NCI-H1930 (cell line): ENCODE measurements around the gene SORBS1.

Experiments
- DNase-seq, 2 experiments: peaks; one replicate each; lab custom pipeline; 2025; lab: John Stamatoyannopoulos, UW

The SORBS1 gene

DNA sequence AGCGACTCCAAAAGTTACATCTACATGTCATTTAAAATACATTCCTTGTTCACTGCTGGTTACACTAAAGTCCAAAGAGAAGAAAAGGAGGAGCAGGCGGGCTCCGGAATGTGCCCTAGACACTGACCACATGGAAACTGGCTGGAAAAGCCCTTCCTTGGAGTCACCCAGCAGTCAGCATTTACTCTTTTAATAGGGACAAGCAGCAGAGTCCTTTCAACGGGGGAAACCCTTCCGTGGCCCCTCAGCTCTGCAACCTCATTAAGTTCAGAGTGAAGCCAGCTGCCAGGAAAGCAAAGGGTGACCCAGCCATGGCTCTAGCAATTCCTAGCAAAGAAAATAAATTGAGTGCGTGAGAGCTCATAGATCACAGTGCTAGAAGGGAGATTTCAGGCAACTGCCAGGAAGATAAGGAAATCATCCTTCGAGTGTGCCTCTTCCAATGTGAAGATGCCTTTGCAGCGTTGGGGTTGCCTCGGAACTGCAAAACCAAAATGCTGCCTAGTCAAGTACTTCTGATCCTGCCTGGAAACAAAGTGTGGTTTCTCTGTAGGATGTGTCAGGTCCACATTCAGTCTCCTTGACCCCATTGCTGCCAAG, 101.6 kb downstream of the SORBS1 start:
- no peak for DNase-seq

DNA sequence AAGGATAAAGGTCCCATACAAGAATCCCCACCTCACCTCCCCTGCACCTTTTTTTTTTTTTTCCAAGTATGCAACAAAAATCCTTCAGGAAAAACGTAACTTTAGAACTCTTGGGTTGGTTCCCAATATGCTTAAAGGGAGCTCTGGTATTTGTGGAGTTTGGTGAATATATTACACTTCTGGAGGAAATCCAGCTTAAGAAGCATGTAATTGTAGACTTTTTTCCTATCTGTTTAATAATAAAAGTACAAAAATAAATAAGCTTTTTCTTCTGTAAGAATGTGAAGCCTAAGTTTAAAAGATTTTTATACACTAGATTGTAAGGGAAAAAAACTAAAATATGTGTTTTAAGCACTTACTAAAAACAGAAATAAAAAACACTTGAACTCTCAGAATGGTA, 102.3 kb downstream of the SORBS1 start:
- no peak for DNase-seq

DNA sequence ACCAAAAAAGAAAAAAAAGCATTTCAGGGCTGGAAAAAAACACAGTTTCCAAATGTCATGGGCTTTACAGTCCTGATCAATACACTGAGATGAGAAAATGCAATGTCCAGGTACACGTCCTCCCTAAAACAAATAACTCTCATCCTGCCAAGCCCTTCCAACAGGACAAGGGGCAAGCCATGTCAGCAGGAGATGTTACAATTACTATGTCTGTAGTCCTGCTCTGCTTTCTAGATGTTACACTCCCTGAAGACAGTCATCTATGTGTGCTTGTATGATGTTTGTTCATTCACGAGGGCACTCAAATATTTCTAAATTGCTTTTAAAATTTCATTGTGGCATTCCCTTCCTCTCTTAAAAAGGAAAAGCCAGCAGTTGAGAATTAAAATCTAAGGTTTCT, 103.2 kb downstream of the SORBS1 start:
- no peak for DNase-seq

DNA sequence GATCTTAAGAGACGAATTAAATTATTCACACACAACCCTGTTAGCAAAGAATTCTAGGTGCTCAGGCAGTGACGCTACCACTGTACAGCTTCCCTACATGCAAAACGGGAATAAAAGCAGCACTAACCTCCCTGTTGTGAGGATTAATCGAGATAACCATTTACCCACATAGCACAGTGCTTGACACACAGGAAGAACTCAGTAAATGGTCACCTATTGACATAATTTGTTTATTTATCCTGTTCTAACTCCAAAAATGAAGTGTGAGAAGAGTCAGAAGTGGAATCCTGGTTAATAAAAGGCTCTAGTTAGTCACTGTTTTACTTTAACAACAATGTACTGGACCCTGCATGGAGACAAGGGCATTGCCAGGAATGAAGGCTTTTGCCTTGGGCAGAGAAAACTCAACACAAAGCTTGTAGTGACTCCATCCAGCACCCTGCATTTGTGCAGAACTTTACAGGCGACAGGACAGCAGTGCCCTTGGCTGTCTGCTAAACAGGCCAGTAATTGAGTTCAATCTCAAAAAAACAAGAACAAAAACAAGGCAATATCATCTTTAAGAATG, 103.8 kb downstream of the SORBS1 start:
- no peak for DNase-seq

DNA sequence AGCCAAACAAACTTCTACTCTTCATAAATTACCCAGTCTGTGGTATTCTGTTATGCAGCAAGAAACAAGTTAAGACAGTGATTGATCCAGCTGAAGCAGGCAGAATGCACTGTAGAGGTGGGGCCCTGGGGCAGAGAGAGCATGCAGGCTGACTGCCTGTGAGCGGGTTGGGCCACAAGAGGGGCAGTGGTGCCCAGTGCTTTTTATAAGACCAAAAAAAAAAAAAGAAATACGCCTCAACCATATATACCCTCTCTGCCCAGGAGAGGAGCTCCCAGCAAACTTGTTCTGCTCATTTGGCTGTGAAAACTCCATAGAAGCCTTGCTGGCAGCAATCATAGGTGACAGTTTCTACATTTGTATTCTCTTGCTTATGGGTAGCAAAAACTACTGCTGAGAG, 104.7 kb downstream of the SORBS1 start:
- DNase-seq, result no peak

DNA sequence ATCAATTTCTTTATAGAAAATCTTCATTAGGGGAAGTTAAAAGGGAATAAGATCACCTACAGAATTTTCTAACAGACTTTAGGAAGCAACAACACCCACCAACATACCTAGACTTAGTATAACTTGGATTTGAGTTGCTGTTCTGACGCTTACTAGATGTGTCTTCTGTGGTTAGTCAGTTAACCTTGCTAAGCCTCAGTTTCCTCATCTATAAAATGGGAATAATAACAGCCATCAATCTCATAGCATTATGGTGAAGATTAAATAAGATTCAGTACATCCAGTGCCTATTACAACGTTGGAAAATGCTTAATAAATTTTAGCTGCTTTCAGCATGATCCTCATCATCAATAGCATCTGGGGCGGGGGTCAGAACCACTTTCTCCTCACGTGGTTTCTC, 106.2 kb downstream of the SORBS1 start:
- DNase-seq, result no peak

DNA sequence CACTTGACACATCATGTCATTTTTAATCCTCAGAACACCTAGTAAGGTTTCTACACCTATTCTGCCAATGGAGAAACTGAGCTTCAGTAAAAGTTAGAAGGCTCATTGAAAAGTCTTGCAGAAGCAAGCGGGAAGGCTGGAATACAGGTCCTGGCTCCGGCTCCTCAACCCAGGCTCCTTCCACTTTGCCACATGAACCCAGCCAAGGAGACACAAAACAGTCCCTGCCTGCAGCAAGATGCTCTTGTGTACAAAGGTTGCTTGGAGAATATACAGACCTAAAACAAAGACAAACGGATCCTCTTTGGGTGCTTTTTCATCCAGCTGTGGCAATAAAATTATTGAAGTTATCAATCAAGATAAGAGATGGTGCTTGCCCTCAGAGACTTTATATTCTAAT, 106.8 kb downstream of the SORBS1 start:
- no peak for DNase-seq

DNA sequence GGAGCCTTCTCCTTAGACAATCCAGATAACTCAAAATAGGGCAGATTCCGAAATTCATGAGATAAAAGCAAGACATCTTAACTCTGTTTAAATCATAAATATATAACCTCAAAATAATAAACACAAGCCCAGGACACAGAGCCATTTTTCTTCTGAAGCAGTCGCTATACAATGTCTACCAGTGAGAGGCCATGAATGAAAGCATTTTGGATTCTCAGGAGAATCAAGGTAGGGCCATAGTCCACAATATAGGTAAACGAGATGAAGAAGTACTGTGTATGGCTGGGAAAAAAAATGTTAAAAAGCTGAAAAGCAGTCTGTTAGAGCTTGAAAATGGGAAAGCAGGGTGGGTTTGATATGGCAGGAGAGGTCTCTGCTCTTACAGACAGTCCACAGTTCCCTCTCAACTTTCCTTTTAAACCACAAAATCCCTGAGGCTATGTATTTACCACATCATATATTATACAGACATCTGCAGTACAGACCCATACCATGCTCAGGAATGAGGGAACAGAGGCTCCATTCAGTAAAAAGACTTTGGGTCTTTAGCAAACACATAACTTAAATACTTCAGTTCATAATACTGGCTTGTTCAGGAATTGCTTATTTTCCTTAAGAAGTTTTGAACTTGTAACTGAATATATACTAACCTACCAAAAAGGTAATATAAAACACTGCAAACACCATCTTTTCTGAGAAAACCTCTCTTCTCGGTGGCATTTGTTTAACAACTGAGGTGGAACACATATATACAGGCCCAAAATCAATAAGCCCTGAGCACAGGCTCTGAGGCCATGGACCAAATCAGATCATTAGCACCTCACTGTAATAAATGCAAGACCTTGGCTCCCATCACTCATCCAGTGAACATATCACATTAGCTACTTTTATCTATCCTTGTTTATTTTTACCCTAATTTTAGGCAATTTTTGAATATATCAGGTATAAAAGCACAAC, 109.3 kb downstream of the SORBS1 start:
- no peak for DNase-seq

DNA sequence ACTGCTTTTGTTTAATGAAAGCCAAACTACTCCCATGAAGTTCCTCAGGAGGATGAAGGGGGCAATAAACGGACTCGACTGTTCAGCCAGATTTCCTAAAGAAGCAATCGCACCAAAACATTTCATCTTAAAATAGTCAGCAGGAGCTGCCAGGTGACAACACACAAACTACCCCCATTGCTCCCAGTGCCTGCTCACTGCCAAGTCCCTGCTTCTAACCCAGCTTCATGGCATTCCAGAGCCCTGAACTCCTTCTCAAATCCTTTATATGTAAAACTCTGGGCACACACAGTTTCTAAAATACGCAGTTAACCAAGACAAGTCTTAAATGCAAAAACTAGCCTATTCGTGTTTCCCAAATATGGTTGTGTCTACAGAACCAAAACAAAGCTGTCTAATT, 110.0 kb downstream of the SORBS1 start:
- no peak for DNase-seq

DNA sequence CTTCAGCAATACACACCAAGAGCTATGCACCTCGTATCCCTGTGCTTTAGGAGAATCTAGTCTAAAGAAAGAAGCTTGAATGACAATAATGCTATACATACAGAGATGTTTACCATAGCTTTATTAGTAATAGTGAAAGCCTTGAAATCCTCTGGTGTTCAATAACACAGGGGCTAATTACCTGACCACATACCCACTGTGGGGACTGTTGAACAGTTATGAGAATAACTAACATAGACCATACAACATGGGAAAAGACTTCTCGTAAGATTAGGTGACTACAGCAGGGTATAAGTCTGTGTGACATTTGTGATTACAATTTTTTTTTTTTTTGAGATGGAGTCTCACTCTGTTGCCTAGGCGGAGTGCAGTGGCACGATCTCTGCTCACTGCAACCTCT, 111.0 kb downstream of the SORBS1 start:
- DNase-seq, result no peak

DNA sequence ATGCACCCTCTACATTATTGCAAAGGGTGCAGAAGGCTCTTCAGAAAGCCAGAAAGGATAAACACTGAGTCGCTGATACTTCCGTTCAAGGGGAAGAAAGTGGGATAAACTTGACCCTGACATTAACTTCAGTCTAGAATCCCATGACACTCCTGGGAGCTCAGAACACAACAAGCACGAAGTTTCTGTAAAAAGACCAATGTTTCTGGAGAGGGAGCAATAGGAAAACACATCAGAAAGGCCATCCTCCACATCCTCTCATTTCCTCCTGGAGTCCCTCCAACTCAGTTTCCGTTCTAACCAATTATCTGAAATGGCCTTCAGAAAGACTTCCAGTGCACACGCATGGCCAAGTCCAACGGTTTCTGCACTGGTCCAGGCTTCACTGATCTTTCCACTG, 113.5 kb downstream of the SORBS1 start:
- no peak for DNase-seq

DNA sequence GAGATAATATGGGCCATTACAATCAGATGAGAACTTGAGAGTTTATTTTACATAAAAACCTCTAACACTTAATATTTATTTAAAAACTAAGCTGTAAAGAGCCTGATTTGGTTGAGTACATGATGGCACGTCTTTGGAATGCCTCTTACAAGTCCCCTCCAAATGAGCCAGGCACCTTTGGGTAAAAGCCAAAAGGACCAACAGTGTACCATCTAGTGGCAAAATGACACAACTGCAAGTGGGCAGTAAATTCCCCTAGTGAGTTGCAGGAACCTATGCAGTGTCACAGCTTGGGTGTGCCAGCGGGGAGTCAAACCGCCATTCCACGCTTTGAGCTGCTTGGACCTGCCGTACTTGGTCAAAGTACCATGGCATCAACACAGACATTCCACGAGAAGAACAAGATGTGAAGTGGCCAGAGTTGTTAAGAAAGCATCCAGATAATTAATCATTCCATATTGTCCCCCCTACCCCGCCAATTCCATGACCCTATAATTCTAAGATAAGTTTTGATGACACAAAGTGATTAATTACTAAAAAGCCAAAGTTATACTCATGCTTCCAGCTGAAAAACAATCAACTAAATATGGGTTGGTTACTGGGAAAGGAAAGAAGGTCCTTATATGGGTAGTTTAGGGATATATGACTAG, 115.2 kb downstream of the SORBS1 start:
- peak in 1 of 2 experiments; percentile 11 for DNase-seq

DNA sequence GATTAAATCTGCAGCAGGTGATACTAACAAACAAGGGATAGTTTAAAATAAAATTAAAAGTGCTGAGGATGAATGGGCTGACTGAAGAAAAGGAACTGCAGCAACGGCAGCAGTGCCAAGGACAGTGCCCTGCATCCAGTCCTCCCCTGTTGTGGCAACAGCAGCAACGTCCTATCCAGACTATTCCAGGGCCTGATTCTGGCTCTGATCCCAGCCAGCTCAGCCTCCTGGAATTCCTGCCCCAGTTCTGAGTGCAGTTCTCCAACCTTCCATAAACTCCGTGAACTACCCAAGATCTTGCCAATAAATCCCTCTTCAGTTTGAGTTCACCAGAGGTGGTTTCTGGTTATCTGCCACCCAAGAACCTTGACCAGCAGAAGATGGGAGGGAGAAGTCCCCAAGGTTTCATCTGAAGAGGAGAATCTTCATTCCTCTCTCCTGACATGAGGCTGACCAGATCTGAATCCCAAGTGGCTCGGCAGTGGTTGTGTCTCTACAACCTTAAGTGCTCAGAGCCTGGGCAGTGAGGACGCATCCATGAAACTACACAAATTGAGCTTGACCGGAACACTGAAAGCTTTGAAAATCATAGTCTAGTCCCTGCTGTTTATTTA, 115.8 kb downstream of the SORBS1 start:
- DNase-seq, result no peak

DNA sequence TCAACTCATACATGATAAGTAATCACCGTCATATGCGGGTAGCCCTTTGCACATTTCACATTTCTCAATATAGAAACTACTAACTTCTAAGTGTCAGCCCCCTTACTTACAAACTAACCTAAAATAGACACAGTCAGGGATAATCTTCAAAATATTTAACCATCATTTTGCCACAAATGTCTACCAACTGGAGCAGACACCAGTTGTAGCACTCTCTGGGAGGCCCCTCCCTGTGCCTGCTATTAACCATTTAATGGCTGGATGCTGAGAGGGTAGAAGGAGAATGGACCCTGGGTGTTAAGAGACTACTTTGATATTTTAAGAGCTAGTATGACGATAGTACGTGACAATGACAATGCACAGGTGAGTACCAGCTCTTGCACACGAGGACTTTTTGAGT, 116.4 kb downstream of the SORBS1 start:
- DNase-seq, result no peak

DNA sequence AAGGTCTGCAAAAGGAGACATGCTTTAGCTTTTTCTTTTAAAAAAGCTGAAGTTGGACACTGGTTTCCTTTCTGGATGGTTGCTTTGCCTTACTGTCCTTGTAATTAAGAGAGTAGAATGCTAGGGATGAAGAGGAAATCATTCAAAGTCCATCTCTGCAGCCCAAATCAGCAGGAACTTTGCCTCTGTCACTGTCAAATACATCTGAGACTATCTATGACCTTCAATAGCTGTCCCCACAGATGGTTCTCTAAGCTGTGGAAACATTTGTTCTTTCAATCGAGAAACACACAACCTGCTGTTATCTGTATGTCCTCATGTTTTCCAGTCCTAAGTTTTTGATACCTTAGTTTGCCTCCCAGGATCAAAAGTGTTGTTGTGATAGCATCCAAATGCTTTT, 117.5 kb downstream of the SORBS1 start:
- no peak for DNase-seq

DNA sequence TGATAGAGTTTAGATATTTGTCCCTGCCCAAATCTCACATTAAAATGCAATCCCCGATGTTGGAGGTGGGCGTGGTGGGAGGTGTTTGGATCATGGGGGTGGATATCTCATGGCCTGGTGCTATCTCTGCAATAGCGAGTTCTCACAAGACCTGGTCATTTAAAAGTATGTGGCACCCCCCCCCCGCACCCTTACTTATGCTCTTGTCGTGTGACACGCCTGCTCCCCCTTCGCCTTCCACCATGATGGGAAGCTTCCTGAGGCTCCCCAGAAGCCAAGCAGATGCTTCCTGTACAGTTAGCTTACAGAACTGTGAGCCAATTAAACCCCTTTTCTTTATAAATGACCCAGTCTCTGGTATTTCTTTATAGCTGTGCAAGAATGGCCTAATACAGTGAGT, 118.8 kb downstream of the SORBS1 start:
- no peak for DNase-seq

DNA sequence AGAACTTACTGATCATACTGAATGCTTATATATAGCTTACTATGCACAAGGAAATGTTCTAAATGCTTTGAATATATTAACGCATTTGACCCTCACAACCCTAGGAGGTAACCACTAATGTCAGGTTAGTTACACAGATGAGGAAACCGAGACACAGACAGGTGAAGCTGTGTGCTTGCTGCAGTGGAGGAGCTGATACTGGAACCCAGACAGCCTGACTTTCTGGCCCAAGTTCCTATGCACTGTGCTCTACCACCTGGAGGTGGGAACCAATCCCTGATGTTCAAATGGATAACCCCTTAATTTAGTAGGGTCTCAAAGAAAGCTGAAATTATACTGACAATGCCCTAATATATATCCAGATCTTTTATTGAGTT, 119.6 kb downstream of the SORBS1 start:
- no peak for DNase-seq

DNA sequence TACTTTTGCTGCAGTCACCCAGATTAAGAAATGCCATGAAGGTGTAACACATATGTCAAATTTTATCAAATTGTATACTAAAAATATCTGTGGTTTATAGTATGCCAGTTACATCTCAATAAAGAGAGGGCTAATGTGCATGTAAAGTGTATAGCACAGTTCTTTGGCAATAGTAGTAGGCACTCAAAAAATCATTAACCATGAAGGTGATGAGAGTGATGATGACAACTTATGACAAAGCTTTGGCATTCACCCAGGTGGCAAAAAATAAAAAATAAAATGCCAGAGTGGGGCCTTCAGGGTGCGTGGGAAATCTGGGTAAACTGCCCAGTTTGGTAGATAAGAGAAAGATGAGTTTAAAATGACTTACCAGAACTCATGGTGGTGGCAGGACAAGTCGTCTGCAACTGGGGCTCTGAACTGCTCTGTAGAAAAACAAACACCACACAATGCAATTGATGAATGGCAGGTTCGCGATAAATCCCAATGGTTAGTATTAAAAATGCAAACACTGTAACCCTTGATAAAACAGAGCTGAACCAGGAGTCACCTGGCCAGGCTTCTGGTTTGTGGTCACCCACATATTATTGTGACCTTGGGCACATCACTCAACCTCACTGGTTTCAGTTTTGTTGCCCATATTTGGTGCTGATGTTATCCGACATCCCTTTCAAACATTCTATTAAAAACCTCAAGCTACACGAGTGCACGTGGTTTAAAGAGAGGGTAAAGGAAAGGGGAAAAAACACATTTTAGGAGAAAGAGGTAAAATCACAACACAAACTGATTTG, 120.2 kb downstream of the SORBS1 start:
- no peak for DNase-seq

DNA sequence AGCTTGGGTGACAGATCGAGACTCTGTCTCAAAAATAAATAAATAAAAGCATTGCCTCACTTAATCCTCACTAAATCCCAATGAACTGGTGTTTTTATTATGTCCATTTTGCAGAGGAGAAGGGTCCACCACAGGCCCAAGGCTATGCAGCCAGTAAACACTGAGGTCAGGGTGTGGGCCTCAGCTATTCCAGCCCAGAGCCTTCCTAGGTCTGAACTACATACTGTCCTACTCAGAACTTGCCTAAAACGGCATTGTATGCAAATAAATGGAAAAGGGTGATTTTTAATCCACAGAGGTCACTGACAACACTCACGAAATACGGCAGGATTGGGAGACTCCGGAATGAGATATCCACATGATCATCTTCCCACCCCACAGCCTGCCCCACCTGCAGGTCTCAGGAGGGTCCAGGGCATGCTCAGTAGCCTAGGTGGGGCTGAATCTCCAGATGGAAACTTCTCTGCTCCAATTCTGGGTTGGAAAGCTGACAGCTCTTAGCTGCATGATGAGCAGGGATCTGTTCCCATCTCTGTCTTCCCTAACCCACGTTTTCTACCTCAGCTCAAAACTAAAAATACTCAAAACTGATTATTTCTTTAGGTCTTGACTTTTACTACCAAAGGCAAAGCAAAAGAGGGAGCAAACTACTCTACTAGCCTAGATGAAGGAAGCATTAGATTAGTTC, 121.0 kb downstream of the SORBS1 start:
- no peak for DNase-seq

DNA sequence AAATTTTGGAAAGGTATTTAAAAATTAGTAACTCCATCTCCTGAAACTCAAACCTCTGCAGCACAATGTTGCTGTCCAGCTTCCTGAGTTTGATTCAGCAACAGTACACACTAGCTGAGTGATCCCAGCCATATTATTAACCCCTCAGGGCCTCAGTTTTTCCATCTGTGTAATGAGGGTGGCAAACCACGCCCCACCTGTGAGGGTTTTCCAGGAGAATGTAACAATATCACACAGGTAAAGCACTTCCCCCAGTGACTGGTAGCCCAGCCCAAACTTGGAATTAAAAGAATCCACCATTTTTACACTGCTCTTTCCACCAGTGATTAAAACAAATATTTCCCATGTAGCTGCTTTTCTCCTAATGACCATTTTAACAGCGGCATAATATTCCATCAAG, 122.4 kb downstream of the SORBS1 start:
- DNase-seq, result no peak

DNA sequence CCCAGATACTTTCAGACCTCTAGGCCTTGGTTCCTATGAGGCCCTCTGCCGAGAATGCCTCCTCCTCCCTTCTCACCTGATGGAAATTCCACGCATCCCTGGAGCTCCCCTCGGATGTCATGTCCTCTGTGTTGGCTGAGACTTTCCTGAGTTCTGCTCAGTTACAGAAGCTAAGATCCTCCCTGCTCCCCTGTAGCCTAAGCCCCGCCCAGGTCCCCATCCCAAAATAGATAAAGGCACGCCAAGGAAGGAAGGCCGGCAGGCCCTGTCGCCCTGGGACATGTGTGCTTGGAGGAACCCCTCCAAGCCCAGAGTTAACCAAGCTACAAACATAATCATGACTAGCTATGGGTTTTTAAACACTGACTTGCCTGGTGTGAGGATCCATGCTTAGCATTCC, 123.5 kb downstream of the SORBS1 start:
- no peak for DNase-seq
